T47D (cell line): ENCODE measurements around the gene KLK10.
"Not testable (repeated sequence)": the region's sequence is repeated elsewhere in the genome, so short reads cannot be mapped to it uniquely, and the experiment has no call there.

Experiments used
- DNase-seq, 2 experiments: peaks; one replicate each; pipeline versions ENCODE4 v3.0.0 to v3.0.0-alpha.2; 2011 to 2012; ENCODE audit warnings: low read depth in 1 of 2, low spot score in 1 of 2
- JUND ChIP-seq: IDR thresholded peaks from 2 replicates; pipeline ENCODE4 v1.6.1; 2012; ENCODE audit warnings: low read depth
- in situ Hi-C: cut with HindIII; loops from 2 replicates; pipeline ENCODE4 v1.10.0; 2016; ENCODE audit warnings: low sequenced_read_pairs, low pct_unique_long_range_greater_than_20kb

The KLK10 gene

GRCh38 chr19:51005248-51005647, 14.3 kb downstream of the KLK10 start:
- TF ChIP-seq JUND, result no peak
- DNase-seq, result no peak
- in situ Hi-C loops, result no loop called here

GRCh38 chr19:51003316-51003715, 16.2 kb downstream of the KLK10 start:
- in situ Hi-C loops, result no loop called here
- DNase-seq, result no peak
- no peak for TF ChIP-seq JUND

- TF ChIP-seq JUND, result no peak
- in situ Hi-C loops, result no loop called here
- peak; percentile 50 to 97 for DNase-seq
Measured at GRCh38 chr19:51002542-51003311, 16.8 kb downstream of the KLK10 start.

- peak in 1 of 2 experiments; percentile 64 for DNase-seq
- in situ Hi-C loops, result no loop called here
- TF ChIP-seq JUND, result no peak
Measured at GRCh38 chr19:51002089-51002532, 17.4 kb downstream of the KLK10 start.

- in situ Hi-C loops, result no loop called here
- no peak for TF ChIP-seq JUND
- DNase-seq, result peak in 1 of 2 experiments; percentile 71
Measured at GRCh38 chr19:51001515-51001914, 18.0 kb downstream of the KLK10 start, which contains the start of gene KLK8. Gene KLK8, minus strand, starts transcription at chr19:51001604. Its CDS starts 437 bp downstream, at chr19:51001167.

GRCh38 chr19:51000981-51001380, 18.5 kb downstream of the KLK10 start:
- DNase-seq, result no peak
- in situ Hi-C loops, result no loop called here
- no peak for TF ChIP-seq JUND

- no peak for TF ChIP-seq JUND
- in situ Hi-C loops, result no loop called here
- no peak for DNase-seq
Measured at GRCh38 chr19:51000426-51000825, 19.1 kb downstream of the KLK10 start.

GRCh38 chr19:50998686-50999085, 20.8 kb downstream of the KLK10 start:
- in situ Hi-C loops, result no loop called here
- no peak for TF ChIP-seq JUND
- DNase-seq, result no peak

- in situ Hi-C loops, result no loop called here
- no peak for TF ChIP-seq JUND
- no peak for DNase-seq
Measured at GRCh38 chr19:50998061-50998460, 21.4 kb downstream of the KLK10 start.

- in situ Hi-C loops, result no loop called here
- no peak for TF ChIP-seq JUND
- peak in 1 of 2 experiments; percentile 37 for DNase-seq
Measured at GRCh38 chr19:50994129-50994528, 25.4 kb downstream of the KLK10 start.

GRCh38 chr19:50992666-50993035, 26.9 kb downstream of the KLK10 start:
- no peak for TF ChIP-seq JUND
- DNase-seq, result no peak
- in situ Hi-C loops, result no loop called here

GRCh38 chr19:50984416-50984815, 35.1 kb downstream of the KLK10 start:
- DNase-seq, in situ Hi-C loops: not testable (repeated sequence)

GRCh38 chr19:50983625-50984292, 35.8 kb downstream of the KLK10 start, which contains the start of gene KLK7:
Gene KLK7, minus strand, starts transcription at chr19:50983917. Its CDS starts 1,518 bp downstream, at chr19:50982399.
- TF ChIP-seq JUND, result no peak
- in situ Hi-C loops, result no loop called here
- DNase-seq, result no peak
